Activated CD8-positive, alpha-beta T cell treated with anti-CD3 and anti-CD28 coated beads, Interleukin-2, amount 10 ng/mL, durations not matched to agents 7 days and 5 days (primary cell): ENCODE measurements around the gene AGPS. TPM values are rescaled to one million over a fixed set of nuclear protein-coding genes. Genes with fewer than 3 reads are reported as not detected.
"Not testable (repeated sequence)": the region's sequence is repeated elsewhere in the genome, so short reads cannot be mapped to it uniquely, and the experiment has no call there.

Experiments used
- ATAC-seq: fragments of 150-1000 bp; cut with Tn5 transposase; one replicate; pipeline ENCODE4 v1.10.0; 2021; ENCODE audit warnings: moderate library complexity
- CTCF ChIA-PET: fragments of 350-600 bp; sonication (Branson Sonifier 250); formaldehyde crosslinking; loops from one replicate; lab custom pipeline; 2021; ENCODE audit warnings: antibody characterized with exemption; lab: Charles Lee
- POLR2A ChIA-PET: fragments of 350-600 bp; sonication (Branson Sonifier 250); formaldehyde crosslinking; loops from one replicate; lab custom pipeline; 2021; ENCODE audit warnings: antibody characterized with exemption; lab: Charles Lee
- DNase-seq: peaks from one replicate; pipeline ENCODE4 v3.0.0-alpha.2; 2020
- H3K27ac Mint-ChIP-seq: one replicate; pipeline ENCODE4 v1.8.0; 2021; ENCODE audit warnings: mild to moderate bottlenecking, mixed read lengths
- H3K27me3 Mint-ChIP-seq: one replicate; pipeline ENCODE4 v1.8.0; 2021; ENCODE audit warnings: low read depth, mixed read lengths
- H3K36me3 Mint-ChIP-seq: one replicate; pipeline ENCODE4 v1.8.0; 2021; ENCODE audit warnings: low read depth, mixed read lengths
- H3K4me1 Mint-ChIP-seq: one replicate; pipeline ENCODE4 v1.8.0; 2021; ENCODE audit warnings: low read depth, mixed read lengths
- H3K4me3 Mint-ChIP-seq: one replicate; pipeline ENCODE4 v1.8.0; 2021; ENCODE audit warnings: mild to moderate bottlenecking, mixed read lengths
- H3K9me3 Mint-ChIP-seq: one replicate; pipeline ENCODE4 v1.8.0; 2022; ENCODE audit warnings: mixed read lengths; ENCODE audit not compliant: insufficient read depth
- total RNA-seq, 2 experiments: library from RNA; stranded (reverse); gene quantifications; one replicate each; pipeline ENCODE4 v1.2.3, GENCODE V29; 2021

The AGPS gene
- total RNA-seq, 2 experiments from 2014 or later: 65.9 to 67.9 TPM

DNA sequence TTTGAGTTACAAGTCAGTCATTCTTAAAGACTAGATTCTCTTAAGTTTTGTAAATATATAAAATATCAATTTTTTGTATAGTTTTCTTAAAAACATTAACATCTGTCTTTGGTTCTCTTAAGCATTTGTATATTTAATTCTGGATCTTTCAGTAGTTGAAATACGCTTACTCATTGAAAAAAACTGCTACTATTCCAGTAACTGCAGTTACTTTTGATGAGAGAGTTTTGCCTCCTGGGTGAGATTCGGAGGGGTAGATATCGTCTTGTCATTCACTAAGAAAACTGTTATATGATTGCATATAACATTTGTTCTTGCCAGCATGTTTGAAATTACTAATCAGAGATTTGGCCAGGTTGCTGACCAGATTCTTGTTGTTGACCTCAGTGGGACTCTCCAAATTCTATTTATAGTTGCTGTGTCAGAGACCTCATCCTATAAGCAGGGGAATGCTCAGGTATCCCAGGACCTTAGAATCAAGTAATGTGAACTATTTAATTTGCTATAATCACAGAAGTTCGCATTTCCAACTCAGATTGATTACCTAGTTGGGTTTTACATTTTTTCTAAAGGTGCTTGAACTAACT is 7.9 kb downstream of the AGPS start:
- ATAC-seq (no peak), DNase-seq (no peak)
- H3K27me3 Mint-ChIP-seq: no peaks in the 10 kb centered on the region
- no peaks in the 10 kb centered on the region for H3K9me3 Mint-ChIP-seq
- ChIA-PET POLR2A (no interaction called here), CTCF (interaction anchor here (1.9 kb wide), 1 partner anchor 16 kb away, joined by 4 read pairs; no protein-coding TSS in a partner anchor)
- peaks cover 15% of the 10 kb centered on the region for H3K36me3 Mint-ChIP-seq
- peaks cover 50% of the 10 kb centered on the region for H3K4me1 Mint-ChIP-seq
- H3K27ac Mint-ChIP-seq: no peak overlapping the region
- no peak overlapping the region for H3K4me3 Mint-ChIP-seq

DNA sequence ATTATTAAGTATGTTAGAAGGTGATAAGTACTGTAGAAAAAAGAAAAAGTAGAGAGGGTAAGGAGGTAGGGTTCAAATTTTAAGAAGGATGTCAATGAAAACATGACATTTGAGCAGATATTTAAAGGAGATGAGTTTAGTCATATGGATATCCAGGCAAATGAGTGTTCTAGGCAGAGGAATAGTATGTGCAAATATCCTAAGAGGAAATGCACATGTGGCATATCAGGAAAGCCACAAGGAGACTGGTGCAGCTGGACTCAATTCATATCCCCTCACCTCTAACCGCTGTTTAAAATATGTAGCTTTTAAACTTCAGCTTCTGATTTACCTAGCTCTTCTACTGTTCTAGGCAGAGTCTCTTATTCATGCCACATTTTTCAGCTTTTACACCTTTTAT is 9.5 kb downstream of the AGPS start:
- ATAC-seq: no peak
- POLR2A ChIA-PET: interaction anchor here (1.2 kb wide), 1 partner anchor 8 kb away, joined by 3 read pairs; no protein-coding TSS in a partner anchor

DNA sequence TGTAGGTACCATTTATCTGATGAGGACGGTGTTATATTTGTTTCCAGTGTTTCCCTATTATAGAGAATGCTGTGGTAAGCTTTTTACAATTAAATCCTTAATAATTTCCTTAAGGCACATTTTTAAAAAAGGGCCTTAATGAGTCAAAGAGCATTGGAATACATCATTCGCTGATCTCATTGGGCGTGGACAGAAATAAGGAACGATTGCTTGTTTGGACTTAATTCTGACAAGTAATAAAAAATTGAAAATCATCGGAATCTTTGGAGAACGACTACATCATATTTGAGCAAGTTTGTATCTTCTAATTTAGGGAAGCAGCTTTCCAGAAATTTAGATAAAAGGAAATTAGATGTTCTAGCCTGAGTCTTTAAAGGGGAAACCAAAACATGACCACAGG is 11.3 kb downstream of the AGPS start:
- H3K27ac Mint-ChIP-seq: no peak overlapping the region
- no peak for DNase-seq
- ChIA-PET POLR2A (interaction anchor here (0.6 kb wide), 1 partner anchor 776 kb away, joined by 3 read pairs; no protein-coding TSS in a partner anchor), CTCF (interaction anchor here (1.3 kb wide), 1 partner anchor 25 kb away, joined by 3 read pairs; no protein-coding TSS in a partner anchor)
- peaks cover 21% of the 10 kb centered on the region for H3K4me1 Mint-ChIP-seq
- no peak overlapping the region for H3K4me3 Mint-ChIP-seq
- ATAC-seq: no peak
- H3K36me3 Mint-ChIP-seq: peaks cover 12% of the 10 kb centered on the region
- H3K27me3 Mint-ChIP-seq: no peaks in the 10 kb centered on the region
- no peaks in the 10 kb centered on the region for H3K9me3 Mint-ChIP-seq

More for the DNA sequence above, 9.5 kb downstream of the AGPS start:
- no peak overlapping the region for H3K27ac Mint-ChIP-seq
- CTCF ChIA-PET: no interaction called here
- peaks cover 37% of the 10 kb centered on the region for H3K4me1 Mint-ChIP-seq
- no peak for DNase-seq
- no peak overlapping the region for H3K4me3 Mint-ChIP-seq
- no peaks in the 10 kb centered on the region for H3K9me3 Mint-ChIP-seq
- H3K27me3 Mint-ChIP-seq: no peaks in the 10 kb centered on the region
- H3K36me3 Mint-ChIP-seq: peaks cover 10% of the 10 kb centered on the region

DNA sequence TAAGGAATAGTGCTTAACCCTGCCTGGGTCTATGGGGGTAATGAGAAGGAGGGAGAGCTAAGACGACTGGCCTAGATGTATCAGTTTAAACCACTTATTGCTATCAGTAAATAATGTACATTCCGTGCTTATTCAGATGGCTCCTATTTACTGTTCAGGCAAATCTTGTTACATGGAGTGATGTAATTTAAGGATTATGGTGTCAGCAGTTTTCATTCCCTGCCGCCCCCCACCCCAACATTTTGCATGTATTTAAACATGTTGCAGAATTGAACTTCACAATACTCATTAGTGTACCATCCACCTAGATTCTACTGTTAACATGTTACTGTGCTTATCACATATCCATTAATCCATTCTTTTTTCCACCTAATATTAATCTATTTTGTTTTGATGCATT is 11.7 kb downstream of the AGPS start:
- CTCF ChIA-PET: interaction anchor here (1.3 to 2.8 kb wide), 3 partner anchors 12 to 239 kb away, joined by 3 to 18 read pairs (median 8); no protein-coding TSS in a partner anchor
- Mint-ChIP-seq H3K27ac (no peak overlapping the region), H3K9me3 (no peaks in the 10 kb centered on the region), H3K4me1 (peaks cover 17% of the 10 kb centered on the region), H3K4me3 (no peak overlapping the region), H3K27me3 (no peaks in the 10 kb centered on the region), H3K36me3 (peaks cover 12% of the 10 kb centered on the region)
- ATAC-seq (no peak), DNase-seq (no peak)
- POLR2A ChIA-PET: no interaction called here

DNA sequence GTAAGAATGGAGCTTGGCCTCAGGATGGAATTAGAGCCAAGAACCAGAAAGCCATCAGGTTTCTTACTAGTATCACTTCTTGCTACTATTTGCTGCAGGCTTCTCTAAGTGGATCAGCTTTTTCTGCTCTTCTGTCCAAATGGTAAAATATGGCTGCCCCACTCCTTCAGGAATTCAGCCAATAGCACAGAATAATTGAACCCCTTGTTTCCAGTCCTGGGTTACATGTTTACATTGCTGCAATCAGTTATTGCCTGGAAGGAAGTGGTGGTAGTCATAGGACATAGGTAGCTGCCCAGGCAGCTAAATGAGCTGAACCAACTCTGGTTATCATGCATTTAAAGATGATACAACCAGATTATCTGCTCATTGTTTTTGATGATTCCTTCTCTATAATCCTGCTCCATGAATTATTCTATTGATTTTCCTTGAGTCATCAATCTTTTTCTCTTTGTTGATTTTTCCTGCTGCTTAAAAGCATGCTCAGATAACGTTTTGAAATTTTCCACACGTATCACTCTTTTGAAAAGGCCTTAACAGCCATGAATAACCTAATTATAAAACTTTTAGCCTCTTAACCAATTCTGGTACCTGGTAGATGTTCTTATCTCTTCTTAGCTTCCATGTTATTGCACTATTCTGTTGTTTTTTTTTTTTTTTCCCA is 12.6 kb downstream of the AGPS start:
- no peak for DNase-seq
- Mint-ChIP-seq H3K27me3 (no peaks in the 10 kb centered on the region), H3K27ac (no peak overlapping the region), H3K4me3 (no peak overlapping the region), H3K9me3 (peaks cover 5% of the 10 kb centered on the region), H3K4me1 (peaks cover 11% of the 10 kb centered on the region), H3K36me3 (peaks cover 15% of the 10 kb centered on the region)
- CTCF ChIA-PET: interaction anchor here (1.0 to 2.8 kb wide), 6 partner anchors 11 to 244 kb away, joined by 3 to 18 read pairs (median 6); no protein-coding TSS in a partner anchor
- POLR2A ChIA-PET: interaction anchor here (1.7 kb wide), 1 partner anchor 11 kb away, joined by 5 read pairs; no protein-coding TSS in a partner anchor
- no peak for ATAC-seq

DNA sequence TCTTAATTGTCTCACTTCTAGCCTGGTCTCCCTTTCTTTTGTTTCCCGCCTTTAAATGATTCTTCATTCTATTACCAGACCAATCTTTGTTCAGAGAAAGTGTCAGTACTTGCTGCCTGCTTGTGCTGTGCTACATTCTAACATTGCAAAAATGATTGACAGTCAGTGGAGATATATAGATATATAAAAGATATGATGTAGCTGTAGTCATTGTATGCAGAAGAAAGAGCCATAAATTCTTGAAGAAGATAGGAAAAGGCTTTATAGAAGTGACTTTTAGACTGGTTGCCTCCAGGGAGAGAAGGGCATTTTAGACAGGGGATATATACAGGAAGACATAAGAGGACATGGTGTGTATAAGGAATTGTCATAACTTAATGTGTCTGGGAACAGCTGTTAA is 13.6 kb downstream of the AGPS start:
- no peak overlapping the region for H3K4me3 Mint-ChIP-seq

DNA sequence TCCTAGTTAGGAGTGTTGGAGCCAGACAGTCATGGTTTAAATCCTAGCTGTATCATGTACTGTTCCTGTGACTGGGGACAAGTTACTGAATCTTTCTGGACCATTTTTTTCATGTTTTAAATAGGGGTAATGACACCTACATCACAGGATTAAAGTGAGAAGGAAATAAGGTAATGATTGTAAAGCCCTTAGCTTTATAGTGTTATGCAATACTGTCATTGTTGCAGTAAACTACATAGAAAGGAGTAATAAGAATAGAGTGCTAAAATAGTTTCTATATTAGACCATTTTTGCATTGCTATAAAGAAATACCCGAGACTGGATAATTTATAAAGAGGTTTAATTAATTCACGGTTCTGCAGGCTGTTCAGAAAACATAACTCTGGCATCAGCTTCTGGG is 14.5 kb downstream of the AGPS start:
- no peak for DNase-seq
- Mint-ChIP-seq H3K9me3 (peaks cover 5% of the 10 kb centered on the region), H3K4me3 (no peak overlapping the region), H3K27ac (no peak overlapping the region), H3K4me1 (peaks cover 11% of the 10 kb centered on the region), H3K36me3 (peaks cover 19% of the 10 kb centered on the region), H3K27me3 (no peaks in the 10 kb centered on the region)
- ATAC-seq: no peak
- CTCF ChIA-PET: interaction anchor here (1.9 to 2.8 kb wide), 2 partner anchors 9 to 71 kb away, joined by 7 to 18 read pairs; no protein-coding TSS in a partner anchor
- POLR2A ChIA-PET: interaction anchor here (0.6 kb wide), 1 partner anchor 15 kb away, joined by 3 read pairs; the partner anchor contains the start of gene AGPS

More for the DNA sequence above, 13.6 kb downstream of the AGPS start:
- ChIA-PET POLR2A (interaction anchor here (1.7 kb wide), 1 partner anchor 12 kb away, joined by 5 read pairs; no protein-coding TSS in a partner anchor), CTCF (interaction anchor here (1.0 to 2.8 kb wide), 4 partner anchors 10 to 245 kb away, joined by 3 to 18 read pairs (median 5); no protein-coding TSS in a partner anchor)
- H3K27me3 Mint-ChIP-seq: no peaks in the 10 kb centered on the region
- no peak for ATAC-seq
- H3K36me3 Mint-ChIP-seq: peaks cover 16% of the 10 kb centered on the region
- H3K27ac Mint-ChIP-seq: no peak overlapping the region
- H3K4me1 Mint-ChIP-seq: peaks cover 11% of the 10 kb centered on the region
- no peak for DNase-seq
- H3K9me3 Mint-ChIP-seq: peaks cover 5% of the 10 kb centered on the region

DNA sequence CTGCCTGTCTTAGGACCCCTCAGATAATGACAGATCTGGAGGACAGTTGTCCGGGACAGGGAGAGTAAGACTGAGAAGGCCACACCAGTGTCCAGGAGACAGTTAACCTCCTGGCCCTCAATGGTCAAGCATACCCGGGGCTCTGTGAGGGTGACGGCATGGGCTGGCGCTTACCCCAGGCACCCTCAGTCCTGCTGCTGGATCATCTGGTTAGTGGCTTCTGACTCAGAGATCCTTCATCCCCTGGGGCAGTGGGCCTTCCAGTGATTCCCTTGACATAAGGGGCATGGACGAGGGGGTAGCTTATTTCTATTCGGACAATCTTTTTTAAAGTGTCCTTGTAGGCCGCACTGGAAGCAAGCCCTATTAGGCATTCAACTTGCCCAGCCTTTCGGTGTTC is 18.1 kb downstream of the AGPS start:
- CTCF ChIA-PET: interaction anchor here (10.8 kb wide), 1 partner anchor 74 kb away, joined by 181 read pairs; no protein-coding TSS in a partner anchor
- H3K27me3 Mint-ChIP-seq, H3K9me3 Mint-ChIP-seq, H3K4me1 Mint-ChIP-seq, DNase-seq, H3K4me3 Mint-ChIP-seq, H3K27ac Mint-ChIP-seq, POLR2A ChIA-PET, ATAC-seq: not testable (repeated sequence)
- peaks cover 18% of the 10 kb centered on the region for H3K36me3 Mint-ChIP-seq

DNA sequence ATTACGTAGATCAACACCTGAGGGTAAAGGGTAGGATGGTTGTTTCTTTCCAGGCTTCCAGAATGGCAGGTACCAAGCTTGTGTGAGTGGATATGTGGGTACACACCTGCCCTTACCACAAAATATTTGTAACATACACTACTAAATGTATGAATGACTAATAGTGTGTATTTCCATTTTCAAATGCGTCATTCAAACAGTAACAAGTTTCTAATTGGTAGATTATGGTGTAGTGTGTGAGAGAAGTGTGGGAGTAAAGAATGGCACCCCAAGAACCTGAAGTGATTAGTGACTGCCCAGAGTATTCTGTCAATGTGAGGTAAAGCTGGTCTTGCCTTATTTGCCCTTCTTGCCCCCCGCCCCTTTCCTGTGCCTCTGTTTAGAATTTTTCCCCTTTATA is 21.1 kb downstream of the AGPS start:
- CTCF ChIA-PET: interaction anchor here (3.9 to 10.8 kb wide), 3 partner anchors 22 to 249 kb away, joined by 42 to 181 read pairs (median 57); partner anchors contain the start of gene AGPS
- H3K36me3 Mint-ChIP-seq: peaks cover 9% of the 10 kb centered on the region

DNA sequence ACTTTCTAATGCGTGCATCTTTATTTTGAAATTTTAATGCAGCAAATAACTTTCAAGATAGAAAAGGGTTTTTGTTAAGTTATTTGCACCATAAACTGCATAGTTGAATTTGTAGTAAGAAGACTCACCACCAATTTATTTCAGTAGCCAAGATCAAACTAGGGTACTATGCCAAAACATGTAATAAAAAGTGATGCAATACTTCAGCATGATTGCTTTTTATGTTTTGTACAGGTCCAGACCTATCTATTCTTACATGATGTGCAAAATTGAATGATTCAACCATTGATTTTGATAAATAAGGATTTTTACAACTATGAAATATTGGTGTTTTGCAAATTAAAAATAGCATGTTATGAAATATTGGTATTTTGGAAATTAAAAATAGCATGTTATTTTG is 26.7 kb downstream of the AGPS start:
- peaks cover 23% of the 10 kb centered on the region for H3K4me1 Mint-ChIP-seq
- no peaks in the 10 kb centered on the region for H3K9me3 Mint-ChIP-seq
- ChIA-PET POLR2A (no interaction called here), CTCF (interaction anchor here (1.1 to 10.8 kb wide), 3 partner anchors 27 to 256 kb away, joined by 3 to 181 read pairs (median 4); partner anchors contain the start of gene AGPS)
- ATAC-seq: no peak
- DNase-seq: no peak
- H3K4me3 Mint-ChIP-seq: no peak overlapping the region
- peaks cover 17% of the 10 kb centered on the region for H3K36me3 Mint-ChIP-seq
- H3K27ac Mint-ChIP-seq: no peak overlapping the region
- H3K27me3 Mint-ChIP-seq: no peaks in the 10 kb centered on the region

More for the DNA sequence above, 21.1 kb downstream of the AGPS start:
- no peak for ATAC-seq
- POLR2A ChIA-PET: no interaction called here
- H3K4me1 Mint-ChIP-seq: peaks cover 6% of the 10 kb centered on the region
- H3K27me3 Mint-ChIP-seq: no peaks in the 10 kb centered on the region
- H3K4me3 Mint-ChIP-seq: no peak overlapping the region
- no peak for DNase-seq
- H3K9me3 Mint-ChIP-seq: peaks cover 5% of the 10 kb centered on the region
- no peak overlapping the region for H3K27ac Mint-ChIP-seq

DNA sequence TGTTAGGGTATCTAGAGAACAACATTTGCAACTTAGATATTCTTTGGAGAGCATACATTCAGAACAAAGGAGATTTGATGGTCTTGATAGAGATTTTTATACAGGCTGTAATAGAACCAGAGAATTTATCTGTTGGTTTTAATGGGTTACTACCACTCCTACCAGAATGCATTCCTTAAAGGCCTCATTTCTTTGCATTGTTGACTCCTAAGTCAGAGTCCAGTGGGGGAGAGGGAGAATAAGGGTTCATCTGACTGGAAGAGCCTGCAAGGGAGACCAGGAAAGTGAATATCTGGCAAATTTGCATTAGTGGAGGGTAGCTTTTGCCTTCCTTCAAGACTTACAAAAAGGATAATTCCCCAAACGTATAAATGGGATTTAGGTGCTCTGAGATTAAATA is 29.7 kb downstream of the AGPS start:
- Mint-ChIP-seq H3K4me1 (peaks cover 22% of the 10 kb centered on the region), H3K27ac (no peak overlapping the region), H3K36me3 (peaks cover 43% of the 10 kb centered on the region), H3K4me3 (no peak overlapping the region), H3K27me3 (no peaks in the 10 kb centered on the region), H3K9me3 (peaks cover 16% of the 10 kb centered on the region)
- CTCF ChIA-PET: interaction anchor here (1.5 kb wide), 1 partner anchor 86 kb away, joined by 3 read pairs; no protein-coding TSS in a partner anchor
- POLR2A ChIA-PET: no interaction called here
- ATAC-seq (no peak), DNase-seq (no peak)
